IPS-18c (cell line): ENCODE measurements around the gene TNFRSF19.

ENCODE experiments used
- H3K4me3 ChIP-seq: 2 replicates; pipeline ENCODE4 v1.7.0; 2013; ENCODE audit warnings: low read depth, mild to moderate bottlenecking, low read length, moderate library complexity; ENCODE audit not compliant: insufficient read depth
- H3K9me3 ChIP-seq: one replicate; pipeline ENCODE4 v1.6.1; 2013; ENCODE audit warnings: mild to moderate bottlenecking, low read length, moderate library complexity; ENCODE audit not compliant: control insufficient read depth, insufficient read depth

TNFRSF19 gene

GRCh38 chr13:23703246-23703860 lies 133.1 kb downstream of the TNFRSF19 start:
- Histone ChIP-seq H3K9me3 (no peaks in the 10 kb centered on the region), H3K4me3 (no peak overlapping the region)

- Histone ChIP-seq H3K9me3 (no peaks in the 10 kb centered on the region), H3K4me3 (no peak overlapping the region)
Observed at GRCh38 chr13:23705583-23705982, 135.4 kb downstream of the TNFRSF19 start.

GRCh38 chr13:23707674-23708073 lies 137.5 kb downstream of the TNFRSF19 start:
- Histone ChIP-seq H3K4me3 (no peak overlapping the region), H3K9me3 (no peaks in the 10 kb centered on the region)

GRCh38 chr13:23709536-23709935 lies 139.3 kb downstream of the TNFRSF19 start:
- H3K4me3 ChIP-seq = no peak overlapping the region
- peaks cover 2% of the 10 kb centered on the region for H3K9me3 ChIP-seq

GRCh38 chr13:23710366-23710765 lies 140.2 kb downstream of the TNFRSF19 start:
- H3K9me3 ChIP-seq = peaks cover 2% of the 10 kb centered on the region
- H3K4me3 ChIP-seq = no peak overlapping the region

GRCh38 chr13:23711355-23711754 lies 141.1 kb downstream of the TNFRSF19 start:
- Histone ChIP-seq H3K9me3 (peaks cover 4% of the 10 kb centered on the region), H3K4me3 (no peak overlapping the region)

- Histone ChIP-seq H3K9me3 (peaks cover 4% of the 10 kb centered on the region), H3K4me3 (no peak overlapping the region)
Observed at GRCh38 chr13:23714672-23715071, 144.5 kb downstream of the TNFRSF19 start.

GRCh38 chr13:23715092-23715761 lies 145.0 kb downstream of the TNFRSF19 start:
- Histone ChIP-seq H3K9me3 (peaks cover 4% of the 10 kb centered on the region), H3K4me3 (no peak overlapping the region)

- peaks cover 4% of the 10 kb centered on the region for H3K9me3 ChIP-seq
- H3K4me3 ChIP-seq = no peak overlapping the region
Observed at GRCh38 chr13:23715762-23716235, 145.6 kb downstream of the TNFRSF19 start.

- Histone ChIP-seq H3K4me3 (no peak overlapping the region), H3K9me3 (peaks cover 4% of the 10 kb centered on the region)
Observed at GRCh38 chr13:23716401-23716800, 146.2 kb downstream of the TNFRSF19 start.

- Histone ChIP-seq H3K9me3 (peaks cover 2% of the 10 kb centered on the region), H3K4me3 (no peak overlapping the region)
Observed at GRCh38 chr13:23718996-23719395, 148.8 kb downstream of the TNFRSF19 start.

- H3K9me3 ChIP-seq = no peaks in the 10 kb centered on the region
- no peak overlapping the region for H3K4me3 ChIP-seq
Observed at GRCh38 chr13:23722726-23723453, 152.7 kb downstream of the TNFRSF19 start.

GRCh38 chr13:23723471-23723870 lies 153.3 kb downstream of the TNFRSF19 start:
- no peak overlapping the region for H3K4me3 ChIP-seq
- no peaks in the 10 kb centered on the region for H3K9me3 ChIP-seq

- Histone ChIP-seq H3K9me3 (no peaks in the 10 kb centered on the region), H3K4me3 (no peak overlapping the region)
Observed at GRCh38 chr13:23724196-23724970, 154.2 kb downstream of the TNFRSF19 start.
